Endometrial microvascular endothelial cells (primary cell): ENCODE data around the gene DIAPH2. TPM values are rescaled to one million over a fixed set of nuclear protein-coding genes. Genes with fewer than 3 reads are reported as not detected.
"Not testable (repeated sequence)": the region's sequence is repeated elsewhere in the genome, so short reads cannot be mapped to it uniquely, and the experiment has no call there.

Source experiments
- in situ Hi-C: cut with HindIII; loops from 2 replicates; pipeline ENCODE4 v1.10.0; 2017; ENCODE audit warnings: low sequenced_read_pairs, low pct_unique_long_range_greater_than_20kb; ENCODE audit errors: inconsistent ontology term
- total RNA-seq: library from RNA; depleted of rRNA; stranded (reverse); fragments of >200 nt; gene quantifications from one replicate; pipeline ENCODE4 v1.2.3, GENCODE V29; 2015; ENCODE audit errors: inconsistent ontology term

Gene DIAPH2
- total RNA-seq, 1 donor from 2014 or later: 13.3 TPM

DNA sequence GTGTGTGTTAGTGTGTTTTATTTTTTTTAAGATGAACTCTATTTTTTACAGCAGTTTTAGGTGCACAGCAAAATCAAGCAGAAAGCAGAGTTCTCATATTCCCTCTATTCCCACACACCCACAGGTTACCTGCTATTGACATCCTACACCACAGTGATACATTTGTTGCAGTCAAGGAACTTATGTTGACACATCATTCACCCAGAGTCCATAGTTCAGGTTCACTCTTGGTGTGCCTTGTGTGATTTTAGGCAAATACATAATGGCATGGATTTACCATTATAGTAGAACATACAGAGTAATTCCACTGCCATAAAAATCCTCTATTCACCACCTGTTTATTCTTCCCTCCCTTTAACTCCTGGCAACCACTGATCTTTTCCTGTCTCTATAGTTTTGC lies 28.7 kb downstream of the DIAPH2 start:
- in situ Hi-C loops: no loop called here

DNA sequence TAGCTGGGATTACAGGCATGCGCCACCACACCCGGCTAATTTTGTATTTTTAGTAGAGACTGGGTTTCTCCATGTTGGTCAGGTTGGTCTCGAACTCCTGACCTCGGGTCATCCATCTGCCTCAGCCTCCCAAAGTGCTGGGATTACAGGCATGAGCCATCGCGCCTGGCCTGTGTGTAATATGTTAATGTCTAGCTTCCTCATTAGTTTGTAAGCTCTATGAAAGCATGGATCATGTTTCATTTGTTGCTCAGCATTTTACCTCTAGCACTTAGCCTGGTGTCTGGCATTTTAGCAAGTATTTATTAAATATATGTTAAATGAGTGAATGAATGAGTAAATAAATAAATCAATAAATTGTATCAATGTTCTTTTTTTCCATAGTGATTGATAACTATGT lies 29.8 kb downstream of the DIAPH2 start:
- in situ Hi-C loops: not testable (repeated sequence)

DNA sequence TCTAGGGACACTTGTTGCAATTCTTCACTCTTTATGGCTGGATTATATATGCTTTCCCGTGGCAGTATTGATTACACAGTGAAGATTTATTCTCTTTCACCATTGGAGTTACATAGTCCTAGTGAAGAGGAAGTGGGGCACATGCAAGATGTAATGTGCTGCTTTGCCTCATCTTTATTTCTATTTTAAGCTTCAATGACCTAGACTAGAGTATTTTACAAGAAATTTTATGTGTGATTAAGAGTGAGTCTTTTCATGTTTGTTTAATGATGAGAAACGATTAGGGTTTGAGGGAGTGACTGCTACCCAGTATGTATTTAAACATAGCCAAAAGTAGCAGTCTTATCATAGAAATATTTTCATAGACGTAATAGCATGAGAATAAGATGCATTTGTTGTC lies 30.8 kb downstream of the DIAPH2 start:
- in situ Hi-C loops: no loop called here

DNA sequence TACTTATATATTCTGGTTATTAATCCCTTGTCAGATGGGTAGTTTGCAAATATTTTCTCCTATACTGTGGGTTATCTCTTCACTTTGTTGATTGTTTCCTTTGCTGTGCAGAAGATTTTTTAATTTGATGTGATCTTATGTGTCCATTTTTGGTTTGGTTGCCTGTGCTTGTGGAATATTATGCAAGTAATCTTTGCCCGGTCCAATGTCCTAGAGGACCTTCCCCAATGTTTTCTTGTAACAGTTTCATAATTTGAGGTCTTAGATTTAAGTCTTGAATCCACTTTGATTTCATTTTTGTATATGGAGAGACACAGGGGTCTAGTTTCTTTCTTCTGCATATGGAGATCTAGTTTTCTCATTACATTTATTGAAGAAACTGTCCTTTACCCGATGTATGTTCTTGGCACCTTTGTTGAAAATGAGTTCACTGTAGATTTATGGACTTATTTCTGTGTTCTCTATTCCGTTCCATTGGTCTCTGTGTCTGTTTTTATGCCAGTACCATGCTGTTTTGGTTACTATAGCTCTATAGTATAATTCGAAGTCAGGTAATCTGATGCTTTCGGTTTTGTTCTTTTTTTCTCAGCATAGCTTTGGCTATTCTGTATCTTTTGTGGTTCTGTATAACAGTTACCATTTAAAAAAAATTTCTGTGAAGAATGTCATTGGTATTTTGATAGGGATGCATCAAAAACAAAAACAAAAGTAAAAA lies 34.7 kb downstream of the DIAPH2 start:
- in situ Hi-C loops: no loop called here

DNA sequence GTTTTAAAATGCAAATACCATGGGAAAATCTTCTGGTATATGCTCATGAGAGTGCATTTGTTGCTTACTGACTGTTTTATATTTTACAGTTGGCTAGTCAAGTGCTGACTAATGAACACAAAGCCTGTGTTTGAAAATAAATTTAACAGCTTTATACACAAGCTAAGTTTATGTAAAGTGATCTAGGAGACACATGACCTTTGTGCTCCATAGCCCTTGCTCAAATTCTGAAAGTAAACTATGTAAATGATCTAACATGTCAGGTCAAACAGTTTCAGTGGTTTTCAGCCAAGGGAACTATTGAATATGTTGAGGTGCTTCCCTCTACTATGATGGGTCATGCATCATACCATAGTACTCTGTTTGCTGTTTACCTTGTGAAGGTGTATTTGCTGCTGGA lies 36.7 kb downstream of the DIAPH2 start:
- in situ Hi-C loops: no loop called here

DNA sequence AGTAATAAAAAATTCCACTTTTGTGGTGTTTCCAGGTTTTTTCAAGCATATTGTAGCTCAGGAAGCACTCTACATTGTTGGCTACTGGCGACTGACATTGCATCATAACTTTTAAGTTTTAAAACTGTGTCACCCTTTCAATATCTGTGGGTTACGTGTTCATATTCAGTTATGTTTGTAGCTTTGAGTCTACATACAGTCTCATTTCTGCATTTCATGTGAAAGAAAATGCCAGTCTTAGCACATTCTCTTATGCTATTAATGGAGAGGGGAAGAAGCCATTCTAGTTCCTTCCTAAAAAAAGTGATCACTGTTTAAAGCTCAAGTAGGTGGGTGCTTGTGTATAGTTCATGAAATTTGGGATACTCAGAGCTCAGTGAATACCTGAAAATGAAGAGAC lies 38.1 kb downstream of the DIAPH2 start:
- in situ Hi-C loops: no loop called here

DNA sequence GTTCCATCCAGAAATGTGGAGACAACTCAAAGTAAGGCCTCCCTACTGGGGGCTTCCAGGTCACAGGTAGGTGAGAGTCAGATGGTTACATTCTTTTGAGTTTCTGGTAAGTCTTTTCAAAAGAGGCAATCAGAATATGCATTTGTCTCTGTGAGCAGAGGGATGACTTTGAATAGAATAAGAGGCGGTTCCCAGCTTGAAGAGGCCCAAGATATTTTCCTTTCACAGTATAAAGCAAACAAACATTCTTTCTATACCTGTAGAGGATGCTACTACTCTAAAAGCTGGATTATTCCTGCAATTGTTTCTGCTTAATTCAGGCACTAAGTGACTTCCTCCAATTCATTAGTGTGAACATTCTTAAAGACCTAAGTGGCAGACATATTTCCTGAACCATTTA lies 44.4 kb downstream of the DIAPH2 start:
- in situ Hi-C loops: no loop called here

DNA sequence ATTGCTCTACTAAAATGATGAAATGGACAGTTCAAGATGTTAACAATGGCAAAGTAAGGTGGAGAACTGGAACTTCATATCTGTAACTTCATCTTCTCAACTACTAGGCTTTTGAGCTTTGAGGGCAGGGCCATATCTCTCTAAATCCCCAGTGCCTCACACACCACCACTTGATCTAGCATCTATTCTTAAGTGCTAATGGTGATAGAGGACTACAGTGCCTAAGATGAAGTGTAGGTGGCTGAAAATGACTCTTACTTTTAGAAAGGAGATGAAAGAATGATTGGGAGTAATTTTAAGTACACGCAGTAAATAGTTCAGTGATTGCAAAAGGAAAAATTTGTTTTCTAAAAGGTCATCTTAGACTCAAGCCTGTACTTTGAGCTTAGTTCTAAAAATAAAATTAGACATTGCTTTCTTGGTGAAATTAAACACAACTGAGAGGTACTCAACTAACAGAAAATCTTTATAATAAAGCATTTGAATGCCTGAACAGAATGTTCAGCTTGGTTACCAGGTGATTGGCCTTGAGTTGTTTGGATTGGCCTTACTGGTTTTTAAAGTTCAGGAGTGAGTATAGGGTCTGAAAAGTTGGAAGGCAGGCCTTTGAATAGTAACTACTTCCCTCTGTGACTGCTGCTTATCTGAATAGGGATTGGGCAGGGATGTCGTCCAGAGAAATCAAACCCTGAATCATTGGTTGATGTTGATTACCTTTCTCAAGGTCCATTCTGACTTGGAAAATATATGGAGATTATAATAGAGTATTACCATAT lies 45.4 kb downstream of the DIAPH2 start:
- in situ Hi-C loops: no loop called here

DNA sequence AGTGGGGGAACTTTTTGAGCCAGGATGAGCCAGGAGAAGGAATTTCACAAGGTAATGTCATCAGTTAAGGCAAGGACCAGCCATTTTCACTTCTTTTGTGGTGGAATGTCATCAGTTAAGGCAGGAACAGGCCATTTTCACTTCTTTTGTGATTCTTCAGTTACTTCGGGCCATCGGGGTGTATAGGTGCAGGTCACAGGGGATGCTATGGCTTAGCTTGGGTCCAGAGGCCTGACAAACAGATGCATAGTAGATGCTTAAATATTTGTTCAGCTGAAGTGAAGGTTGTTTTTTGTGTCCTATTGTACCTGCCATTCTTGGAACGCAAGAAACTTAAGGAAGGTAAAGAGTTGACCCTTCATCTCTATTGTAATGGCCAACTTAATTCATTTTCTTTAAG lies 46.4 kb downstream of the DIAPH2 start:
- in situ Hi-C loops: not testable (repeated sequence)

DNA sequence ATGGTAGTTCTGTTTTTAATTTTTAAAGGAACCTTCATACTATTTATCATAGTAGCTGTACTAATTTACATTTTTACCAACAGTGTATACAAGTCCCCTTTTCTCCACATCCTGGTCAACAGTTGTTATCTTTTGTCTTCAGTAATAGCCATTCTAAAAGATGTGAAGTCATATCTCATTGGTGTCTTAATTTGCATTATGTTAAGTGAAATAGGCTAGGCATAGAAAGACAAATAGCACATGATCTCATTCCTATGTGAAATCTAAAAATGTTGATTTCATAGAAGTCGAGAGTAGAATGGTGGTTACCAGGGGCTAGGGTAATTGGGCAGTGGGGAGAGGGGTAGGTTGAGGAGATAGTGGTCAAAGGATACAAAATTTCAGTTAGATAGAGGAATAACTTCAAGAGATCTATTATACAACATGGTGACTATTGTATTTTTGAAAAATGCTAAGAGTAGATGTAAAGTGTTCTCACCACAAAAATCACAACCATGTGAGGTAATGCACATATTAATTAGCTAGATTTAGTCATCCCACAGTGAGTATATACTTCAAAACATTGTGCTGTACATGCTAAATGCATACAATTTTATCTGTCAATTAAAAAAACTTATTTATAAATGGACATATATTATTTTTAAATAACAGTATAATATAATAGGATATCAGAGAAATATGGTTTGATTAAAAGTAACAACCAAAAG lies 58.9 kb downstream of the DIAPH2 start:
- in situ Hi-C loops: no loop called here

DNA sequence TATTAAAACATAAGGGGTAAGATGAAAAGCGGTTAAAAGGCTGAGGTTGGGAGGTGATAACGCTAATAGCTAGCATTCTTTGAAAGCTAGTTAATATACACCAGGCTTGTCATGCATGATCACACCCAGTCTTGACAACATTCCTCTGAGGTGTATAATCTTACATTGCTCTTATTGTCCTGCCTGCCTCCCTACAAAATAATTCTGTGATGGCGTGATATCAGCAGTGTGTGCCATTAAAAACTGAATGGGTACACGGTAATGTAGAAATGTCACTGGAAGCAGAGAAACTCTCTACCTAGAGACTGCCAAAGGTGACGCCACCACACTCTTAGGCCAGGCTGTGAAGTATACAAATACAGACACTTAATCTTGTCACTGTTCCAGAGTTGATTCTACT lies 68.1 kb downstream of the DIAPH2 start:
- in situ Hi-C loops: no loop called here

DNA sequence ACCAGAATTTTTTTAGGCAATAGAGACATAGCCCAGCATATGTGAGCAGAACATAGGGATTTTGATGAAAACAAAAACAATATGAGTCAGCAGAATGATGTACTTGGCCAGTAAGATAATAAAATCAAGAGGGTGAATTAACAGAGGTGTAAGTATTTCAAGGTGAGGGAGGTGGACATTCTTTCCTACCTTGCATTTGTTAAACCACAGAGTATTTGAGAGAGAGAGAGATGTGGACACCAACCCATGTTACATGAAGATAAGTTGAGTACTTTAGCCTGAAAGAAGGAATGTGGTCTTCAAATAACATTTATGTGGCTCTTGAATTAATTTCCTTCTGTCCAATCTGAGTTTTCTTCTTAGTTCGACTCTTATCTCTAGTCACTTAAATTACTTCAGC lies 68.6 kb downstream of the DIAPH2 start:
- in situ Hi-C loops: no loop called here

DNA sequence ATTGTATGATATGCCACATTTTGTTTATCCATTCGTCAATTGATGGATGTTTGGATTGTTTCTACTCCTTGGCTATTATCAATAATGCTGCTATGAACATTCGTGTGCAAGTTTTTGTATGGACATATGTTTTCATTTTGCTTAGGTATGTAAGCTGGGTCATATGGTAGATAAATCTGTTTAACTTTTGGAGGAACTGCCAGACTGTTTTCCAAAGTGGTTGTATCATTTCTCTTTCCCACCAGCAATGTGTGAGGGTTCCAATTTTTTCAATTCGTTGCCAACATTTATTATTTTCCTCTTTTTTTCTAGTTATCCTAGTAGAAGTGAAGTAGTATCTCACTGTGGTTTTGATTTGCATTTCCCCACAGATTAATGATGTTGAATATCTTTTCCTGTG lies 71.8 kb downstream of the DIAPH2 start:
- in situ Hi-C loops: no loop called here

DNA sequence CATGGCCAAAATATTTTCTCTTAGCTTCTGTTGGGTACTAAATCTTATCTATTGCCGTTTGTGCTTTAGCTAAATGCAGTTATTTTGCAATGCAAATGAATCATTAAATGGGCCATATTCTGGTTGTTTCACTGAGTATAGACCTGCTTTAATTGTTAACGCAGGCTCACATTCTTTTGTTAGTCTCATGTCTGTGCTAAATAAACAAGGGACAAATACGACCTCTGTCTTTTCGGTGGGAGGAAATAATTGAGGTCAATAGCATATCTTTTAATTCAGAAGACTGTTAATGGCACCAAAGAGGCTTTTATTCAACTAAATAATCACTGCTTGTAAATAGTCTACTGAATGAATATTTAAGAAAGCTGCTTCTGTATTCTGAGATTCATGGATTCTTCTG lies 76.9 kb downstream of the DIAPH2 start:
- in situ Hi-C loops: no loop called here

DNA sequence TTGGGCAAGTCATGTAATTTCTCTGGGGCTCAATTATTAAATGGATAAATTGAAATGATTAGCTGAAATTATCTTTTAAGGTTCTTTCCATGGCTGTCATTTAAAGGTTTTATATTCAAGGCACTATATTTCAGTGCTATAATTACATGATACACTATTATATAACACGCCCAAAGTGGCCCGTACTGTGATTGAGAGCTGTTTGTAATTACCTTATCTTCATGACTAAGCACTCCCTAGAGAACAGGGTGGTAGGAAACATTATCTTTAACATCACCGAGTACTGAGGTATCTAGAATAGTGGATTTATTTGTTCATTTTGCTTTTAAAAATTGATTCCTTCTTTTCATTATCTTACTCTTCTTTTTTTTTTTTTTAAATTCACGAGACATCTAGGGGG lies 79.0 kb downstream of the DIAPH2 start:
- in situ Hi-C loops: no loop called here

DNA sequence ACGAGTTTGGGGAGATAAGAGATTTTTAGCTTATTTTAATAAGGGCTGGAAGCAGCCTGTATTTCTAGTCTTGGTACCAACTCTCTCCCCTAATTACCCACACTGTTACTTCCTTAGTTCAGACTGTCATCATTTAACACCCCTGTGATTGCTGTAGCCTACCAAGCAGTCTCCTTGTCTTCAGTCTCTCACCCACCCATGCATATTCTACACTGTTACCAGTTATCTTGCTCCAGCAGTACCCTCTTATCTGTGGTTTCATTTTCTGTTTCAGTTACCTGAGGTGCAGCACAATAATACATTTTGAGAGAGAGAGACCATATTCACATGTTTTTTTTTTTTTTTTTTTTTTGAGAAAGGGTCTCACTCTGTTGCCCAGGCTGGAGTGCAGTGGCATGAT lies 80.2 kb downstream of the DIAPH2 start:
- in situ Hi-C loops: no loop called here

DNA sequence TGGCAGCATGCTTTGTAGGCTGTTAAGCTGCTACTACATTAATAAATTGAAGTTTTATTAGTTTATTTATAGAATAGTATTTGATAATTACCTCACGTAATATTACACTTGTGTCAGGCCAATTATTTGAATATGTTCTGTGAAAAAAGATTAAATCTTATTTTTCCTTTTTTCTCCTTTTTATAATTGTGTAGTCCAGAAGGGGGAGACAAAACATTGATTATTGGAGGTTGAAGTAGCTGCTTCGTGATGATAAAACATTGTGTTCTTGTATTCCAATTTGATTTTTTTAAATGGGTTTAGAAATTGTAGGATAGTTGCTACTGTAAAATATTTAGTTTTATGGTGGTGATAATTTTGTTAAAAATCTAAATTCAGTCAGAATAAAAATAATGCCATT lies 85.7 kb downstream of the DIAPH2 start:
- in situ Hi-C loops: no loop called here

DNA sequence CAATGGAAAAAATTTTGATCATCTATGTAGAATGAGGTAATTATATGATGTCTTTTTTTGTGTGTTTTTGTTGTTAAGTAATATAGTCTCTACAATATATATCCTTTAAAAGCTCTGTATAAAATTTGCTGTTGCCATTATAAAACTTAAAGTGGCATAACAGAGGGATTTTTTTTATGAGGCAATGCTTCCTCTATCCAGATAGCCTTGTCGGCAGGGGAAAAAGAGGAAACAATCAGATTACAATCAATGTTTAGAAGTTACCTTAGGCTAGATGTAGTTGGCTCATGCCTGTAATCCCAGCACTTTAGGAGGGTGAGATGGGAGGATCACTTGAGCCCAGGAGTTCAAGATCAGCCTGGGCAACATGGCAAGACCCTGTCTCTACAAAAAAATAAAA lies 86.8 kb downstream of the DIAPH2 start:
- in situ Hi-C loops: no loop called here

DNA sequence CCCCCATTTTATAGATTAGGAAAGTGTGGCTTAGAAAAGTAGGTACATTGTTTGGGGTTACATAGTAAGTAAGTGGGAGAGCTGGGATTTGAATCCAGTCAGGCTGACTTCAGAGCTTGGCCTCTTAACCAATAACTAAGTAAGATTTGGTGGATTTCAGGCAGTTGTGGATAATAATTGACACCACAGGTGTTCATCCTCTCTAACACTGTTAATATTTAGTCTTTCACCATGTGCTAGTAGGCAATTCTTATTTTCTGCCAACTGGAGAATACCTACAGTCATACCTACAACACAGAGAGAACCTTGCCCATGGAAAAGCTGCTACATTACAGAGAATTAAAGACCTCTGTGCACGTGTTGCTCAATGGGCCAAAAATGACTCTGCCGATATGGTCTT lies 89.5 kb downstream of the DIAPH2 start:
- in situ Hi-C loops: no loop called here

DNA sequence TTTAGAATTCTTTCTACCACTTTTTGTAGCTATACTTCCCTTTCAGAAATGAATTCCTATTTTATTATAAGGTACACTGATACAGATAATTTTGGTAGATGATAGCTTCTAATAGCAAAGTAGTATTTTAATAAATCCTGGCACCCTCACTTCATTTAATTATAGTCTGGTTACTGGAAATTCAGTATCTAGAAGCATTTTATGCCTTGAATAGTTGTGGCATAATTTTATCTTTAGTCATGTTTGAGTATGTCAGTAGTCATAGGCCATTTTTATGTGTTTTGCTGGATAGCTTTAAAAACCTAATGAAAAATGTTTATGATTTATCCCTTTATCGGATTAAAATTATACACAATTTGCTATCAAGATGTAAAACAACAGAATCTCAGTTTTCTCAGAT lies 92.3 kb downstream of the DIAPH2 start:
- in situ Hi-C loops: no loop called here
